ENCODE measurements around the gene LEUTX.
"Not testable (repeated sequence)": the region's sequence is repeated elsewhere in the genome, so short reads cannot be mapped to it uniquely, and the experiment has no call there.

The LEUTX gene

DNA sequence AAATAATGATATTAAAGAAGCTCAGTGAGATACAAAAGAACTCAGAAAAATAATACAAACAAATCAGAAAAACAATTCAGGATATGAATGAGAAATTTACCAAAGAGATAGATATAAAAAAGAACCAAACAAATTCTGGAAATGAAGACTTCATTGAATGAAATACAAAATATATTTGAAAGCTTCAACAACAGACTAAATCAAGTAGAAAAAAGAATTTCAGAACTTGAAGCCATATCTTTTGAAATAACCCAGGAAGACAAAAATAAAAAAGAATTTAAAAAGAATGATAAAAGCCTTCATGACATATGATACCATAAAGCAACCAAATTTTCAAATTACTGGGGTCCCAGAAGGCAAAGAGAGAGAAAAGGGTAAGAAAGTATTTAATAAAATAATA lies 9.6 kb downstream of the LEUTX start:
- H3K27me3 ChIP-seq (ENCODE audit: control insufficient read depth, insufficient read depth, low read length): peaks cover 7% of the 10 kb centered on the region
- H3K9me3 ChIP-seq (replicated peaks; ENCODE audit: low read length): no peaks in the 10 kb centered on the region
- no peak overlapping the region for H3K4me3 ChIP-seq (ENCODE audit: low read length)
- no peaks in the 10 kb centered on the region for H3K4me1 ChIP-seq (ENCODE audit: control insufficient read depth, insufficient read depth, low read length)
- no peaks in the 10 kb centered on the region for H3K36me3 ChIP-seq (ENCODE audit: insufficient read depth, low read length)
- no peak overlapping the region for H3K9ac ChIP-seq (ENCODE audit: low read depth, low read length)
- no peak overlapping the region for H3K4me2 ChIP-seq (ENCODE audit: low read length)

DNA sequence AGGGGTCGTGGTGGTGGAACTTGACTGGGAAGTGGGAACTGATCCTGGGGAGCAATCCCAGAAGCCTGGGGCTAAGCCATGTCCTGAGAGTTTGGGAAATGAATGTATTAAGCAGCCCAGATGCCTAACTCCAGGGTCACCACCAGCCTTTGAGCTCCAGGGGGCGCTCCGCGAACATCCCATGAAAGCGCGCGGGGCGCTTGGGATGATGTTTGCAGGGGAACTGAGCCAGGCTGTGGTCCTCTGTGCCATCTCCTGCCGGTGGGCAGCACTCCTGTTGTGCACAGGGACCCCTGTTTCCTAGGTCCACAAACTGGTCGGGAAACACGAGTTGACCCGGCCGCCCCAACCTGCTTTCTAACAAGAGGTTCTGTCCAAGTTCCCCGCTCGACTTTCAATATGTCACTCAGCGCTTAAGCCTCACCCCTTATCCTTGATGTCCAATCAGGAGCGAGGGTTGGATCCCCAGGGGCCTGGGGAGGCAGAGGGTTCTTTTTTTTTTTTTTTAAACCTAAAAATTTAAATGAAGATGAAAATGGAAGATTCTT lies 14.4 kb downstream of the LEUTX start:
- H3K4me2 ChIP-seq (ENCODE audit: low read length): peak overlapping the region; percentile 96
- H3K9me3 ChIP-seq (replicated peaks; ENCODE audit: low read length): no peaks in the 10 kb centered on the region
- no peaks in the 10 kb centered on the region for H3K36me3 ChIP-seq (ENCODE audit: insufficient read depth, low read length)
- H3K4me3 ChIP-seq (ENCODE audit: low read length): peak overlapping the region; percentile 79
- no peak overlapping the region for H3K9ac ChIP-seq (ENCODE audit: low read depth, low read length)
- H3K4me1 ChIP-seq (ENCODE audit: control insufficient read depth, insufficient read depth, low read length): no peaks in the 10 kb centered on the region
- peaks cover 20% of the 10 kb centered on the region for H3K27me3 ChIP-seq (ENCODE audit: control insufficient read depth, insufficient read depth, low read length)

DNA sequence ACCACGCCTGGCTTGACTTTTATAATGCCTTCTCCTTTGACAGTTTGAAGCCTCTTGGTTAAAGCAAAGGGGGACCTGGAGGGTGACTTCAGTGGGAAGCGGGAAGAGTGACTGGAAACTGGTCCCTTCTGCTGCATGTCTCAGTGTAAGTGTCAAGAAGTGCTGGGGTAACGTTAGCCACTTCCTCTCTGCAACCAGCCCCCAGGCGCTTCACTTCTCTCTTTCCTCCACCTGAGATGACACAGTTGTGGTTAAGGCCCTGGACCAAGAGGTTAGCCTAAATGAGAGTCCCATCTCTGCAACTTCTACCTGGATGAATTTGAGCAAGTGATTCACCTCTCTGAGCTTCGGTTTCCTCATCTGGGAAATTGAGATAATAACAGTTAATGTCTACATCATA lies 16.3 kb downstream of the LEUTX start:
- Histone ChIP-seq H3K4me3 (ENCODE audit: low read length) (no peak overlapping the region), H3K4me1 (ENCODE audit: control insufficient read depth, insufficient read depth, low read length) (no peaks in the 10 kb centered on the region), H3K9ac (ENCODE audit: low read depth, low read length) (no peak overlapping the region), H3K4me2 (ENCODE audit: low read length) (no peak overlapping the region), H3K27me3 (ENCODE audit: control insufficient read depth, insufficient read depth, low read length) (peaks cover 20% of the 10 kb centered on the region), H3K36me3 (ENCODE audit: insufficient read depth, low read length) (no peaks in the 10 kb centered on the region), H3K9me3 (replicated peaks; ENCODE audit: low read length) (no peaks in the 10 kb centered on the region)

DNA sequence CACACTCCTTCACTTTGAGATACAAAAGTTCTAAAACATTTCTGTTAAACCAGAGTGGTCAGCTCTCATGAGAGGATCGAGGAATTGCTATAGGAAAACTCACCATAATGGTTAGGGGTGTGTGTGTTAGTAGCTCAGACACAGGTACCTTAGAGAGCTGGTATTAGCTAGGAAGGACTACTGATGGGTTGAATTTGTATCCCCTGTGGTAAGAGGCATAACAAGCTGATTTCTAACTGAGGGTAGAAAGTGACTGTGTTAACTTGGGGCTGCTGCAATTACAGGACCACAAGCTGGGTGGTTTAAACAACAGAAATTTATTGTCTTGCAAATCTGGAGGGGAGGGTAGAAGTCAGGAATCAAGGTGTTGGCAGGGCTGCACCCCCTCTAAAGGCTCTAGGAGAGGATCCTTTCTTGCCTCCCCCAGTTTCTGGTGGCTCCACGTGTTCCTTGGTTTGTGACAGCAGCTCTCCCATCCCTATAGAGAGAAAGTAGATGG lies 17.4 kb downstream of the LEUTX start:
- Histone ChIP-seq H3K9ac (ENCODE audit: low read depth, low read length) (no peak overlapping the region), H3K4me2 (ENCODE audit: low read length) (no peak overlapping the region), H3K27me3 (ENCODE audit: control insufficient read depth, insufficient read depth, low read length) (peaks cover 20% of the 10 kb centered on the region), H3K4me1 (ENCODE audit: control insufficient read depth, insufficient read depth, low read length) (no peaks in the 10 kb centered on the region), H3K9me3 (replicated peaks; ENCODE audit: low read length) (no peaks in the 10 kb centered on the region), H3K4me3 (ENCODE audit: low read length) (no peak overlapping the region), H3K36me3 (ENCODE audit: insufficient read depth, low read length) (no peaks in the 10 kb centered on the region)

DNA sequence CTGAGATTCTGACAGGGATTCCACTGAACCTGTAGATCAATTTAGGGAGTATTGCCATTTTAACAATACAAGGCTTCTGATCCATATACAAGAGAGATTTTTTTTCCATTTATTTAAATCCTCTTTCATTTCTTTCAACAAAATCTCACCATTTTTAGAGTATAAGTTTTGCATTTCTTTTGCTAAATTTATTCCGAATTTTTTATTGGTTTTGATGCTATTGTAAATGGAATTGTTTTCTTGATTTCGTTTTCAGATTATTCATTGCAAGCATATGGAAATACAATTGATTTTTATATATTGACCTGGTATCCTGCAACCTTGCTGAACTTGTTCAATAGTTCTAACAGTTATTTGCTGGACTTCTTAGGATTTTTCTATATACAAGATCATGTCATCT lies 18.4 kb downstream of the LEUTX start:
- no peak overlapping the region for H3K9ac ChIP-seq (ENCODE audit: low read depth, low read length)
- peaks cover 20% of the 10 kb centered on the region for H3K27me3 ChIP-seq (ENCODE audit: control insufficient read depth, insufficient read depth, low read length)
- no peak overlapping the region for H3K4me2 ChIP-seq (ENCODE audit: low read length)
- no peak overlapping the region for H3K4me3 ChIP-seq (ENCODE audit: low read length)
- no peaks in the 10 kb centered on the region for H3K36me3 ChIP-seq (ENCODE audit: insufficient read depth, low read length)
- H3K9me3 ChIP-seq (replicated peaks; ENCODE audit: low read length): no peaks in the 10 kb centered on the region
- H3K4me1 ChIP-seq (ENCODE audit: control insufficient read depth, insufficient read depth, low read length): no peaks in the 10 kb centered on the region

DNA sequence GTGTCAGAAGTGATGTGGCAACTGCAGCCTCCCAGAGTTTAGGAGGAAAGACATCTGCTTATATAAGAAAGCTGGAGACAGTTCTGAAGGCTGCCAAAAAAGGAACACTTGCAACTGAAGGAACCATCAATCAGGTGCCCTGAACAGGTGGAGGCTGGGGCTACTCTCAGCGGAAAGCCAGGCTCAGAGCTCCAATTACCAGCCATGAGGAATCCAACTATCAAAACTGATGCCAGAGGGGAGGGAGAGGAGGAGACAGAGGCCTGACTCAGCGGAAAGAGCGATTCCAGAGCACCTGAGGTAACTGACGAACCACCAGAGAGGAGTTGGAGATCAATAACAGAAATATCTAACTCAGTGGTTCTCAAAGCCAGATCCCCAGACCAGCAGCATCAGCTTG lies 24.3 kb downstream of the LEUTX start:
- Histone ChIP-seq H3K4me3 (ENCODE audit: low read length) (no peak overlapping the region), H3K27me3 (ENCODE audit: control insufficient read depth, insufficient read depth, low read length) (no peaks in the 10 kb centered on the region), H3K4me1 (ENCODE audit: control insufficient read depth, insufficient read depth, low read length) (no peaks in the 10 kb centered on the region), H3K36me3 (ENCODE audit: insufficient read depth, low read length) (no peaks in the 10 kb centered on the region), H3K4me2 (ENCODE audit: low read length) (no peak overlapping the region), H3K9ac (ENCODE audit: low read depth, low read length) (no peak overlapping the region), H3K9me3 (replicated peaks; ENCODE audit: low read length) (no peaks in the 10 kb centered on the region)

DNA sequence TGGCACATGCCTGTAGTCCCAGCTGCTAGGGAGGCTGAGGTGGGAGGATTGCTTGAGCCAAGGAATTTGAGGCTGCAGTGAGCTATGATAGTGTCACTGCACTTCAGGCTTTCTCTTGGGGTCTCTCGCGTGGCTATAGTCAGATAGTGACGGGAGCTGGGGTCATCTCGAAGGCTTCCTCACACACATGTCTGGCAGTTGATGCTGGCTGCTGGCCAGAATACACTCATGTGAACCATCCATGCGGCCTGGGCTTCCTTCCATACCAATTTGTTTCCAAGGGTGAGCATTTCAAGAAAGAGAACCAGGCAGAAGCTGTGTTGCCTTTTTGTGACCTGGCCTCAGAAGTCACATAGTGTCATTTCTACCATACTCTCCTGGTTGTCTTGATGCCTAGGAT lies 26.4 kb downstream of the LEUTX start:
- Histone ChIP-seq H3K4me2 (ENCODE audit: low read length) (no peak overlapping the region), H3K27me3 (ENCODE audit: control insufficient read depth, insufficient read depth, low read length) (no peaks in the 10 kb centered on the region), H3K4me3 (ENCODE audit: low read length) (no peak overlapping the region), H3K9ac (ENCODE audit: low read depth, low read length) (no peak overlapping the region), H3K9me3 (replicated peaks; ENCODE audit: low read length) (no peaks in the 10 kb centered on the region), H3K36me3 (ENCODE audit: insufficient read depth, low read length) (no peaks in the 10 kb centered on the region), H3K4me1 (ENCODE audit: control insufficient read depth, insufficient read depth, low read length) (no peaks in the 10 kb centered on the region)

DNA sequence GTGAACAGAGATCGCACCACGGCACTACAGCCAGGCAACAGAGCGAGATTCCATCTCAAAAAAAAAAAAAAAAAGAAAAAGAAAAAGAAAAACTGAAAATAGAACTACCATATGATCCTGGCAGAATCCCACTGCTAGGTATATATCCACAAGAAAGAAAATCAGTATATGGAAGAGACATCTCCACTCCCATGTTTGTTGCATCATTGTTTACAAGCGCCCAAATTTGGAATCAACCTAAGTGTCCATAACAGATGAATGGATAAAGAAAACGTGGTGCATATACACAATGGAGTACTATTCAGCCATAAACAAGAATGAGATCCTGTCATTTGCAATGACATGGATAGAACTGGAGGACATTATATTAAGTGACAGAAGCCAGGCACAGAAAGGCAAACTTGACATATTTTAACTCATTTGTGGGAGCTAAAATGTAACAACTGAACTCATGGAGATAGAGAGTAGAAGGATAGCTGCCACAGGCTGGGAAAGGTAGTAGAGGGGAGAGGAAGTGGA lies 29.3 kb downstream of the LEUTX start:
- Histone ChIP-seq H3K36me3 (ENCODE audit: insufficient read depth, low read length) (no peaks in the 10 kb centered on the region), H3K4me1 (ENCODE audit: control insufficient read depth, insufficient read depth, low read length) (no peaks in the 10 kb centered on the region), H3K27me3 (ENCODE audit: control insufficient read depth, insufficient read depth, low read length) (no peaks in the 10 kb centered on the region), H3K4me2 (ENCODE audit: low read length) (no peak overlapping the region), H3K9me3 (replicated peaks; ENCODE audit: low read length) (no peaks in the 10 kb centered on the region), H3K9ac (ENCODE audit: low read depth, low read length) (no peak overlapping the region), H3K4me3 (ENCODE audit: low read length) (no peak overlapping the region)

DNA sequence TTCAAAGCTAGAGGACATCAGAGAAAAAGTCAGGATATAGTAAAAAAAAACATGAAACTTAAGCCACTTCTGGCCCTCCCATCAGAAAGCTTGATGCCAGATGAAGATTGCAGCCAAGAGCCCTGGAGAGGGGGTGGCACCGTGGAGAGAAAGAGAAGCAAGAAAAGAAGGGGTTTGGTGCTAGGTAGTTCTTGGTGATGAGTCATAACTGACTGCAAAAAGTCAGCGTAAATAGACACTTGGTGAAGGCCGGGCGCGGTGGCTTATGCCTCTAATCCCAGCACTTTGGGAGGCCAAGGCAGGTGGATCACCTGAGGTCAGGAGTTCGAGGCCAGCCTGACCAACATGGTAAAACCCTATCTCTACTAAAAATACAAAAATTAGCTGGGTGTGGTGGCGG lies 30.0 kb downstream of the LEUTX start:
- H3K9ac ChIP-seq (ENCODE audit: low read depth, low read length); H3K9me3 ChIP-seq (replicated peaks; ENCODE audit: low read length); H3K4me1 ChIP-seq (ENCODE audit: control insufficient read depth, insufficient read depth, low read length); H3K27me3 ChIP-seq (ENCODE audit: control insufficient read depth, insufficient read depth, low read length); H3K36me3 ChIP-seq (ENCODE audit: insufficient read depth, low read length); H3K4me2 ChIP-seq (ENCODE audit: low read length); H3K4me3 ChIP-seq (ENCODE audit: low read length): not testable (repeated sequence)

DNA sequence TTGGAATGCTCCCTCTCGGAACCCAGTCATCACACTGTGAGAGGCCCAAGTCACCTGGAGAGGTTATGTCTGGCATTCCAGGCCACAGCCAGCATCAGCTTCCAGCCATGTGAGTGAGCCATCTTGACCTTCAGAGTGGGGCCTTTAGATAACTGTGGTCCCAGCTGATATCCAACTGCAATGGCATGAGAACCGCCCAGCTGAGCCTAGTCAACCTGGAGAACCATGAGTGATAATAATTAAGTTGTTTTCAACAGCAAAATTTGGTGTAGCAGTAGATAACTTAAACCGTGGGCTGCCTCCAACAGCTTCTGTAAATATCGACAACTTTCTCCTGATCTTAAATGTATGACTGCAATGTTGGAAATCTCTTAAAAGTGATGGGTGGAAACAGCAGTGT lies 30.7 kb downstream of the LEUTX start:
- Histone ChIP-seq H3K4me2 (ENCODE audit: low read length) (no peak overlapping the region), H3K9me3 (replicated peaks; ENCODE audit: low read length) (no peaks in the 10 kb centered on the region), H3K36me3 (ENCODE audit: insufficient read depth, low read length) (no peaks in the 10 kb centered on the region), H3K9ac (ENCODE audit: low read depth, low read length) (no peak overlapping the region), H3K27me3 (ENCODE audit: control insufficient read depth, insufficient read depth, low read length) (no peaks in the 10 kb centered on the region), H3K4me1 (ENCODE audit: control insufficient read depth, insufficient read depth, low read length) (no peaks in the 10 kb centered on the region), H3K4me3 (ENCODE audit: low read length) (no peak overlapping the region)

DNA sequence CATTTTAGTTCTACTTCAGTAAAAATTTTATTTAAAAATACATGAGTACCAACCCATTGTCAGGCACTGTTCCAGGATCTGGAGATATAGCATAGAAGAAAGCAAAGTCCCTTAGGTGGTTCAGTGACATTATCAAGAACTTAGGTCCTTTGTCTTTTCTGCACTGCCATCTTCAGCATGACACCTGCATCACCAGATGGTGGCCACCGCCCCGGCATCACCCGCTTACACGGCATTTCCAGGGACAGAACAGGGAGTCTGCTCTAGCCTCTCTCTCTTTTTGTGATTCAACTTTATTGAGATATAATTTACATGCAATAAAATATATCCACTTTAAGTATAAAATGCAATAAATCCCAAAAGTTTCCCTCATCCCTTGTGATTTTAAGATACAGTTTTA lies 31.8 kb downstream of the LEUTX start:
- no peak overlapping the region for H3K4me2 ChIP-seq (ENCODE audit: low read length)

DNA sequence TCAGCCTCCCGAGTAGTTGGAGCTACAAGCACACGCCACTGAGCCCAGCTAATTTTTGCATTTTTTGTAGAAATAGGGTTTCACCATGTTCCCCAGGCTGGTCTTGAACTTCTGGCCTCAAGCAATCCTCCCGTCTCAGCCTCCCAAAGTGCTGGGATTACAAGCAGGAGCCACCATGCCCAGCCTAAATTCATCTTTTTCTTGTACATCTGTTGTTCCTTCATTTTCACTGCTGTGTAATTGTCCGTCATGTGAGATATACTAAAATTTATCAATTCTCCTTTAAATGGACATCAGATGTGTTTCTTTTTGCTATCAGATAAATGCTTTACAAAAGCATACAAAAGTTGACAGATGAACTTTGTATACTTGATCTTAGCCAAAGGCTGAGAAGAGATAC lies 32.4 kb downstream of the LEUTX start:
- Histone ChIP-seq H3K27me3 (ENCODE audit: control insufficient read depth, insufficient read depth, low read length) (no peaks in the 10 kb centered on the region), H3K9me3 (replicated peaks; ENCODE audit: low read length) (no peaks in the 10 kb centered on the region), H3K4me1 (ENCODE audit: control insufficient read depth, insufficient read depth, low read length) (peaks cover 4% of the 10 kb centered on the region), H3K4me2 (ENCODE audit: low read length) (no peak overlapping the region), H3K4me3 (ENCODE audit: low read length) (no peak overlapping the region), H3K9ac (ENCODE audit: low read depth, low read length) (no peak overlapping the region), H3K36me3 (ENCODE audit: insufficient read depth, low read length) (no peaks in the 10 kb centered on the region)

More for the DNA sequence above, 31.8 kb downstream of the LEUTX start:
- Histone ChIP-seq H3K36me3 (ENCODE audit: insufficient read depth, low read length) (no peaks in the 10 kb centered on the region), H3K4me1 (ENCODE audit: control insufficient read depth, insufficient read depth, low read length) (peaks cover 4% of the 10 kb centered on the region), H3K4me3 (ENCODE audit: low read length) (no peak overlapping the region), H3K27me3 (ENCODE audit: control insufficient read depth, insufficient read depth, low read length) (no peaks in the 10 kb centered on the region), H3K9ac (ENCODE audit: low read depth, low read length) (no peak overlapping the region), H3K9me3 (replicated peaks; ENCODE audit: low read length) (no peaks in the 10 kb centered on the region)

All from skeletal muscle satellite cell (primary cell).